Ovary (tissue), 3 donors: Measurements from ENCODE around the gene OXCT2.

Experiments used
- EP300 ChIP-seq: sonication (generic); formaldehyde crosslinking; IDR thresholded peaks from one replicate; pipeline ENCODE4 v1.6.1; 2017; ENCODE audit warnings: antibody characterized with exemption
- POLR2A ChIP-seq: fragments of 450-650 bp; IDR thresholded peaks from one replicate; pipeline ENCODE4 v1.6.1; 2017; ENCODE audit warnings: antibody characterized with exemption, mild to moderate bottlenecking, moderate library complexity
- TF ChIP-seq, protein P1 (sequence below), 3 donors: fragments of 450-650 bp in 2 of 3; fragments of 200-600 bp in 1 of 3; IDR thresholded peaks; one replicate each; pipeline versions ENCODE4 v1.5.1 to v1.8.0; 2016 to 2022; ENCODE audit warnings: antibody characterized with exemption in 3 of 3, mild to moderate bottlenecking in 1 of 3
- donor health status: DM: no; HTN: no; CAD: no.

GRCh38 chr1:39818482-39818881, 47.3 kb upstream of the OXCT2 start:
- TF ChIP-seq, protein P1, sequence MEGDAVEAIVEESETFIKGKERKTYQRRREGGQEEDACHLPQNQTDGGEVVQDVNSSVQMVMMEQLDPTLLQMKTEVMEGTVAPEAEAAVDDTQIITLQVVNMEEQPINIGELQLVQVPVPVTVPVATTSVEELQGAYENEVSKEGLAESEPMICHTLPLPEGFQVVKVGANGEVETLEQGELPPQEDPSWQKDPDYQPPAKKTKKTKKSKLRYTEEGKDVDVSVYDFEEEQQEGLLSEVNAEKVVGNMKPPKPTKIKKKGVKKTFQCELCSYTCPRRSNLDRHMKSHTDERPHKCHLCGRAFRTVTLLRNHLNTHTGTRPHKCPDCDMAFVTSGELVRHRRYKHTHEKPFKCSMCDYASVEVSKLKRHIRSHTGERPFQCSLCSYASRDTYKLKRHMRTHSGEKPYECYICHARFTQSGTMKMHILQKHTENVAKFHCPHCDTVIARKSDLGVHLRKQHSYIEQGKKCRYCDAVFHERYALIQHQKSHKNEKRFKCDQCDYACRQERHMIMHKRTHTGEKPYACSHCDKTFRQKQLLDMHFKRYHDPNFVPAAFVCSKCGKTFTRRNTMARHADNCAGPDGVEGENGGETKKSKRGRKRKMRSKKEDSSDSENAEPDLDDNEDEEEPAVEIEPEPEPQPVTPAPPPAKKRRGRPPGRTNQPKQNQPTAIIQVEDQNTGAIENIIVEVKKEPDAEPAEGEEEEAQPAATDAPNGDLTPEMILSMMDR (IDR thresholded peaks at IDR 0.05) = no peak
- TF ChIP-seq EP300 (no peak), POLR2A (no peak)
